GM18909 (cell line): Measurements from ENCODE around the gene TMEM147.

ENCODE experiments used
- ATAC-seq: cut with Tn5 transposase; IDR thresholded peaks from one replicate; pipeline ENCODE4 v1.9.1; 2021; ENCODE audit warnings: mild to moderate bottlenecking; ENCODE audit not compliant: unreplicated experiment, poor library complexity

The TMEM147 gene

DNA sequence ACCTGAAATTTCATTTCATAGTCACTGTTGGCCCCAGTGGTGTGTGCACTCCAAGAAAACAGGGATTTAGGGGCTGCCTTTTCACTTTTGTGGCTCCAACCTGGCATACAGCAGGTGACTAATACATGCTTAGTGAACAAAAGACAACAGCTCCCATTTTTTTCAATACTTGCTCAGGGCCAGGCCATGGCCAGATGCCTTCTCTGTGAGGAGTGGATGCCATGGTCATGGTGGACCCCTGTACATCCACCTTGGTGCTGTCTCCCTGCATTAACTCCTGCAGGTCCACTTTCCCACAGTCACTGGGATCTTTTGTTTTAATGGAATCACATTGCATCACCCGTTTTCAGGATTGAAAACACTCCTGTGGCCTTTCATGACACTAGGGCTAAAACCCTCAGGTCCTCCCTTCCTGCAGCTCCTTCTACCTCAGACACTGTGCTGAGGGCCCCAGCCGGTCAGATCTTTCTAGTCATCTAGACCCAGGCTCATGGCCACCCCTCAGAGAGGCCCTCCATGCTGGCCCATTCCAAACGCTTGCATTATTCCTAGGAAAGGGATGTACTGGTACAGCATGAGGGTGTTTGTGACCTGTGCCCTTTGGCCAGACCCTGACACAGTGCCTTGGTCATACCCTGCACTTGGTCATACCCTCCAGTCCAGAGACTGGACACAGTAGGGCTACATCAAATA lies 1.2 kb upstream of the TMEM147 start:
- no peak for ATAC-seq

DNA sequence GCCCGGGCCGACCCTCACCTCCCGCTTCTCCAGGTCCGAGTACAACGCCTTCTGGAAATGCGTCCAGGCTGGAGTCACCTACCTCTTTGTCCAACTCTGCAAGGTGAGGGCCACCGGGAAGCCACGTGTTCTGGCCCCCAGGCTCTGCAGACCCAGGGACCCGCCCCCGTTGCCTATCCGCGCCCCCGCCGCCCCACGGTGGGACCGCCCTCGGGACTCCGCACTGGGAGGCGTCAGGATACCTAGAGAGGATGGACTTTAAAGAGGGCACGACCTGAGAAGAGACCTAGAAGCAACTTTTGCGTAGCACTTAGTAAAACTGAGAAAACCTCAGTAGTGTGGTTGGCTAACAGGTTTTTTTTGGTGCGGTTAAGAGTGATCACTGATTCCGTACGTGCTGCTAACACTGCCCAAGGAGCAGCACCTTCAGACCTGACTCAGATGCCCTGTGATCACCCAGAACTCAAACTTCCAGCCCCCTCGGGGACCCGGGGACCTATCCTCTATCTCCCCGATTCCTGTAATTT lies 492 bp downstream of the TMEM147 start:
- ATAC-seq: peak; percentile 43

DNA sequence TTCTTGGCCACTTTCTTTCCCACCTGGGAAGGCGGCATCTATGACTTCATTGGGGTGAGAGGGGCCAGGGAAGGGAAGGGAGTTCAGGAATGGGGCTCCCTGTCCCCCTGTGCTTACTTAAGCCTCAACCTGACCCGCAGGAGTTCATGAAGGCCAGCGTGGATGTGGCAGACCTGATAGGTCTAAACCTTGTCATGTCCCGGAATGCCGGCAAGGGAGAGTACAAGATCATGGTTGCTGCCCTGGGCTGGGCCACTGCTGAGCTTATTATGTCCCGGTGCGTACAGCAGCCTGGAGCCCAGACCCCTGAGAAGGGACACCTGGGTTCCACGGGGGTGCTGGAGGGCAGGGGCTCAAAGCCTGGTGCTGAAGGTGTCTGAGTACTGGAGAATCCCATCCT lies 1.1 kb downstream of the TMEM147 start:
- ATAC-seq: no peak

DNA sequence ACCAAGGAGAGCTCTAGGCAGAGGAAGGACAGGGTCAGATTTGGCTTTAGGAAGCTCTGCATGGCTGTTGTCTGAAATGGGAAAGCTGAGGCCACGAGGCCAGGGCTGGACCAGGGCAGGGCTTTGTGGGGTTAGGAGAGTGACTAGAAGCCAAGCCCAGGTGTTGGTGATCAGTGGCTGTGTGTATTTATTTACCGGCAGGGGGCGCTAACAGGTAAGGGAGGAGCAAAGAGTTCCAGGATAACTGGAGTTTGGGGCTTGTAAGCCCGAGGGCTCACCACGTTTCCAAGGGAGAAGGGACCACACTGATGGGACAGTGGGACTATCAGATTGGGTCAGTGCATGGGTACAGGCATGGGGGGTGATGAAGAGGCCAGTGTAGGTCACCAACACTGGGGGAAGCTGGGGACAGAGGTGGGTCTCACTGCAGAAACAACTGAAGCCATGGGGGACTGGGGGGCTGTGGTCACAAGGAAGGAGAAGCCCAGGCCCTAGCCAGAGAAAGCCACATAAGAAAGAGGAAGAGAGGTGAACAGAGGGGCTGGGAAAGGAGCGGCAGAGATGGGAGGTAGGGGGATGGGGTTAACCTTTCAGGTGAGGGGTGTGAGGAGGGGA lies 3.9 kb downstream of the TMEM147 start:
- ATAC-seq: no peak

DNA sequence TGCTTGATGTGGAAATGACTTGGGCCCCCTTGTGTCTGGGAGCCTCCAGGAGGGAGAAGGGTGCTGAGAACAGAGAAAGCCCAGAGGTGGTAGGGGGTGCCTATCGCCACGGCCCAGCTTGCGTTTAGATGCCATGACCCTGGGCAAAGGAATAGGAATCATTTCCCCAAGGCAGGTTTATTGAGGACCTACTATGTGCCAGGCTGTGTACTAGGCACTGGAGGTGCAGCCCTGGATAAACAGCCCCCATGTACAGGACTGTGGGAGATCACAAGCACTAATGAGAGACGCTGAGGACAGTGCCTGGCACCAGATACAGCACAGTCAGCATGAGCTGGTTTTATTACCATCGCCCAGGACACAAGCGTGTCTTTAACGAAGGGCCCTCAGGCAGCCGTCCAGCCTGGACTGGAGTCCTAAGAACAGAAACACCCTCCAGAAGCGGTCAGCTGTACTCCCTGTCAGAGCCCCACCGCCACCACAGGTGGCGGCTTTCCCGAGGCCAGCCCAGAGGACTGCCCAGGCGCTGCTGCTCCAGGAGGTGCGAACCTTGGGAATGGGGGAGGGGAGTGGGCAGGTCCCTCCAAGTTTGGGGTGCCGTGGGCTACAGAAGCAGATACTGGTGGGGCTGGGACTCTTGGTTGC lies 4.6 kb downstream of the TMEM147 start:
- no peak for ATAC-seq

DNA sequence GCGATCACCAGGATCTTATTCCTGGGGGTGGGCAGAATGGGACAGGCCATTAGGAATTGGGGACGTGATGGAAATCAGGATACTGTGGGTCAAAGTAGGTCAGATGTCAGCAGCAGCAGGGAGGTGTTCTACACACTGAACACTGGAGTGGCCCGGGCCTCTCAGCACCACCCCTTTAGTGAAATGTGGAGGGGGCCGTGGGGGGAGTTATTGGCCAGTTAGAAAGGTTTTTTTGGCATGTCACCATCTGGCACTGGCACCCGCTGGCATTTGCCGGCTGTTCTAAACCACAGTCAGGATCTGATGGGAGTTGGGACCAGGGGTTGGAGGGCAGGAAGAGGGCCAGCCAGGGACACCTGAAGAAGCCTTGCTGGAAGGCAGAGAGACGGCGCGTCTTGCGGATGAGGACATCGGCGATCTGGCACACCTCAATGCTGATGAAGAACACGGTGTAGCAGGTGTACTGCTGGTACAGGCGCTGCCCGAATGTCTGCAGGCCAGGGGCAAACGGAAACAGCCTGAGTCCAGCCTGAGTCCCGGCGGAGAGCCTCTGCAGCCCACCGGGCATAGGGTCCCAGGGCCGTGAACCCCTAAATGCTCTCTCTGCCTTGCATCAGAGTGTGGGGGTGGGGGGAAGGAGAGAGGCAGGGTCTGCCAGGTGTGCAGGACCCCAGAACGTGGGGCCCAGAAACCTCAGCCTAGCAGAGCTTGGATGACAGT lies 5.8 kb downstream of the TMEM147 start:
- ATAC-seq: no peak

DNA sequence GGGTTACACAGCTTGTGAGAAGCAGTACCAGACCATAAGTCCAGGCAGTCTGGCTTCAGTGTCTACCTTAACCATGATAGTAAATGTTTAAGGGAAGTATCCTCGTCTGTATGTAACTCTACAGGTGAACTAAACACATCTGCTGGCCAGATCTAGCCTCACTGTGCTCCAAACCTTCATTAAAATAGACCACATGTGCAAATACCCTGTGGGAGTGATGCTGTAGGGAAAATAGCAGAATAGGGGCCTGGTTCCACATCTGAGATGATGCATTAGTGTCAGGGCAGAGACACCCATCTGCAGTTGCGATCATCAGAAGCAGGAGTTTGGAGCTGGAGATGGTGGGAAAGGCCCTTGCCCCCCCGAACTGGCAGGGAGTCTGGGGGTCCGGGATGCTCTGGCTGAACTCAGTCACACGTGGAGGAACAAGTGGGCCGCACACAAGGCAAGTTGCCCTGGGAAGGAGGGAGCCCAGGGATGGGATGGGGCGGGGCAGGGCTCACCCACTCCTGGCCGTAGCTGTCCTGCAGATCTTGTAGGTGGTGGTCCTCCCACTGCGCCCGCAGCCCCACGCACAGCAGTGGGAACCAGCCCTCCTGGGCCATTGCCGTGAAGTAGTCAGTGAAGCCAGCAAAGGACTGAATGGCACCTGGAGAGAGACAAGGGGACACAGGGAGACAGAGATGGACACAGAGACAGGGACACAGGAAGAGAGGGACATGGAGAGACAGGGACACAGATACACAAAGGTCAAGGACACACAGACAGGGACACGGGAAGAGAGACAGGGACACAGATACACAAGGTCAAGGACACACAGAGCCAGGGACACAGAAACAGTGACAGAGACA lies 7.3 kb downstream of the TMEM147 start:
- ATAC-seq: no peak

DNA sequence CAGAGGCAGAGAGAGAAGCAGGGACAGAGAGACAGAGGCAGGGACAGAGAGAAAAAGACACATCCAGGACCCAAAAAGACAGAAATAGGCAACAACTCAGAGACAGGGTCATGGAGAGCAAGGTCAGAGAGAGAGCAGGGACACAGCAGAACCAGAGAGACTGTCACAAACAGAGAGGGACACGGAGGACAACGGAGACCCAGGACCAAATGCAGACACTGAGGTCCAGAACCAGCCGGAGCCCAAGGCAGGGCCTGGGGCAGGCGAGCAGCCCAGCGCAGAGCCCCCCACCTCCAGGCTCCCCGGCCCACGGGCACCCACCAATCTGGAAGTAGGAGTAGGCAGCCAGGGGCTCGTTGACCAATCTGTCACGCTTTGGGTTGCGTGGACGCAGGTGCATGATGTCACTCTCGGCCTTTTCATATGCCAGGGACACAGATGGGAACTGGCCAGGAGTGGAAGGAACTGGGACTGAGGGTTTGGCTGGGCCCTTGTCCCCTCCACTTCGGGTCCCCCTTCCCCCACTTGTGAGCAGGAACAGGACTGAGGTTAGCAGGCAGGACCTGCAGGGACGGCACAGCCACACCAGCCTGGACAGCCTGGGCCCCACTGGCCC lies 8.1 kb downstream of the TMEM147 start:
- no peak for ATAC-seq

DNA sequence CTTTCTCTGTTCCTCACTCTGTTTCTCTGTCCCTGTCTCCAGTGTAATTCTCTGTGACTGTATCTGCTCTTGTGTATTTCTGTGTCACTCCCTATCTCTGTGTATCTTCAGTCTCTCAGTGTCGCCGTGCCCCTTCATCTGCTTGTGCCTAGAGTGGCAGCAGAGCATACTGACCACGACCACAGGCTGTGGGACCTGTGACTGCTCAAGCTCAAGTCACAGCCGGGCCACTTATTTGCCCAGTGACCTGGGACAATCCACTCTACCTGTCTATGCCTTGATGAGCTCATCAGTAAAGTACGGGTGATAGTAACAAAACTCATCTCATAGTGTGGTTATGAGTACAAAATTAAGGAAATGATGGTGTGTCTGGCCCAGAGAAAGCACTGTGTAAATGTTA lies 8.7 kb downstream of the TMEM147 start:
- ATAC-seq: no peak

DNA sequence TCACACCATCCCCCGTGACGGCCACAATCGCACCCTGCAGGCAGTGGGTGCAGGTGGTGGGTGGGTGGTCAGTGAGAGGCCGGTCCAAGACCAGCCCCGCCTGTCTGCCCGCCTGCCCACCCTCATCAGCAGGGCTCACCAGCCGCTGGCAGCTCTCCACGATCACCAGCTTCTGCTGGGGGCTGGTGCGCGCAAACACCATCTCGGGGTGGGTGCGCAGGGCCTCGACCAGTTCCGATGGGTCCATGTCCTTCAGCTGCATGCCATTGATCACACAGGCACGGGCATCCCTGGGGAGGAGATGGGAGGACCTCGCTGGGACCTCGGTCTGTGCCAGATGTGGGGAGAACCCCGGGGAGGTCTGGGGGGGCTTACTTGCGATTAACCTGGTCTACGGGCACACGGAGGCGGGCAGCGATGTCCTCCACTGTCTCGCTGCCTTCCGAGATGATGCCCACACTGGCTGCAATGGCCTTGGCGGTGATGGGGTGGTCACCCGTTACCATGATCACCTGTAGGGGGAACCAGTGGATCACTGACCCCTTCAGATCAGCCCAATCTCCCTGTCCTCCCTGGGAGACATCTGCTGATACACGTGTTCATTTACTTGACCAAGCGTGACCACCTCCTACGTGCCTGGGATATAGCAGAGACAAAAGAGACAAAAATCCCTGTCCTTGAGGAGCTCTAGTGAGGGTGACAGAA lies 10.0 kb downstream of the TMEM147 start:
- no peak for ATAC-seq

DNA sequence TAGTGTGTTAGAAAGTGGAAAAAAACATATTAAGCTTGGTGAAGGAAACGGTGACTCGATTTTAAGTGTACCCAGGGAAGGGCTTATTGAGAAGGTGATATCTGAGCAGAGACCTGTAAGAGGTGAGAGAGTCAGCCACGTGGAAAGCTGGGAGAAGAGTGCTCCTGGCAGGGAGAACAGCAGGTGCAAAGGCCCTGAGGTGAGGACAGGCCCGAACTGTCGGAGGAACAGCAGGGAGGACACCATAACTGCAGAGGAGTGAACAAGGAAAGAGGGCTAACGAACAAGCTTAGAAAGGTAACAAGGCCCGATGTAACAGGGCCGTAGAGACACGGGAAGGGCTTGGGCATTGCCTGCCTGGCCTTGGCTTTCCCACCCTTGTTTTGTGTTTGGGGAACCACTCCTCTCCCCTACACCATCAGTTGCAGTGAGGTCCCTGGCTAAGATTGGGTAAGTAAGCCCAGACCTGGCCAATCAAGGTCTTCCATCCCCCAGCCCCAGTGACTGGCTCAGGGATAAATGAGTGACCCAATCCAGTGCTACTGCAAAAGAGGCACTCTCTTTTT lies 10.7 kb downstream of the TMEM147 start:
- ATAC-seq: no peak

DNA sequence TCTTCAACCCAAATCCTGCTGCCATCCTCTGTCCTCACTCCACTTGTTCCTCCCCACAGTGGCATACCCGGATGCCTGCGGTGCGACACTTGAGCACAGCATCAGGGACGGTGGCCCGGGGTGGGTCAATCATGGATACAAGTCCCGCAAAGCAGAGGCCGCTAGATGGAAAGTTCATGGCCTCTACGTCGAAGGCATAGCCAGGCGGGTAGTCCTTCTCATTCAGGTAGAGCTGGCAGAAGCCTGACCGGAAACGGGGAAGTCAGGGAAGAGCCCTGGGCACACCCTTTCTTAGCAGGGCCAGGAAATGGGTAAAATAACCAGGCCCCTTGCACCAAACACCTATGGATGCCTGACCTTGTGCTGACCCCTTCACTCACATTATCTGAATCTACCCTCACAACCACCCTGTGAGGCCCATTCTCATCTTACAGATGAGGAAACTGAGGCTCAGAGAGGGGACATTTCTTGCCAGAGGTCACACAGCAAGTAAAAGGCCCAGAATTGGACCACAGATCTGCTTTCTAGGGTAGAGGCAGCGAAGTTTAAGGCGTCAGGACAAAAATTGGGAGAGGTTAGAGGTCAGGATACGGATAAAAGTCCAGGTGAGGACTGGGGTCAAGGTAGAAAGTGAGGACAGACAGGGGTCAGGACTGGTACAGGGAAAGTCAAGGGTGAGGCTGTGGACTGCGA lies 11.6 kb downstream of the TMEM147 start:
- ATAC-seq: no peak

DNA sequence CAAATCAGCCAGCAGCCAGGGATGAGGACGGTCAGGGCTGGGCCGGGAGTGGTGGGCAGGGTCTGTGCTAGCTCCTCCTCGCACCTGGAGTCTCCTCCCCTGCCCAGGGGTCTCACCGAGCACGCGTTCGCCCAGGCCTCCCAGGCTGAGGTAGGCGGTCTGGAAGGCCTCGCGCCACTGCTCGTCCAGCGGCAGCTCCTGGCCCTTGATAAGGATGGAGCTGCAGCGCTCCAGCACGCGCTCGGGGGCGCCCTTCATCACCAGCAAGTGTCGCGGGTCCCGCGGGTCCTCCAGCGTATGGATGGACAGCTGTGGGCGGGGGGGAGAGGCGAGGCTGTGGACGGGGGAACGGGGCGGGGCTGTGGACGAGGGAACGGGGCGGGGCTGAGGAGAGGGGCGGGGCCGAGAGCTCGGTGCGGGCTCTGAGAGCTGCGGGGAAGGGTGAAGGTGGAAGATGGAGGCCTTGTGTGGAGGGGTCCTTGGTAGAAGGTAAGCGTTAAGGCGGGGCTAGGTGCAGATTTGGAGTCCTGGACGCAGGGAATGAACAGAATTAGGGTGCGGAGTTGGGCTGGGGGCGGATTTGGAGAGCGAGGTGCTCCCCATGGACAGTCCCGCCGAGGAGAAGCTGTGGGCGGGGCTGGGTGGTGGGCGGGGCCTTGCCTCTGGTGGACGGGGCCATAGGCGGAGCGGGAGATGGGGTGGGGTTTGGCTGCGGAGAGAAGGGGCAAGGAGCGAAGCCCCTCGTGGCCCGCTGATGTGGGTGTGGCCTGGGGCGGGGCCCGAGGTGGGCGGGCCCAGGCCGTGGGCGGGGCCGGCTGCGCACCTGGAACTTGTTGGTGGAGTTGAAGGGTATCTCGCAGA lies 12.3 kb downstream of the TMEM147 start:
- ATAC-seq: no peak

DNA sequence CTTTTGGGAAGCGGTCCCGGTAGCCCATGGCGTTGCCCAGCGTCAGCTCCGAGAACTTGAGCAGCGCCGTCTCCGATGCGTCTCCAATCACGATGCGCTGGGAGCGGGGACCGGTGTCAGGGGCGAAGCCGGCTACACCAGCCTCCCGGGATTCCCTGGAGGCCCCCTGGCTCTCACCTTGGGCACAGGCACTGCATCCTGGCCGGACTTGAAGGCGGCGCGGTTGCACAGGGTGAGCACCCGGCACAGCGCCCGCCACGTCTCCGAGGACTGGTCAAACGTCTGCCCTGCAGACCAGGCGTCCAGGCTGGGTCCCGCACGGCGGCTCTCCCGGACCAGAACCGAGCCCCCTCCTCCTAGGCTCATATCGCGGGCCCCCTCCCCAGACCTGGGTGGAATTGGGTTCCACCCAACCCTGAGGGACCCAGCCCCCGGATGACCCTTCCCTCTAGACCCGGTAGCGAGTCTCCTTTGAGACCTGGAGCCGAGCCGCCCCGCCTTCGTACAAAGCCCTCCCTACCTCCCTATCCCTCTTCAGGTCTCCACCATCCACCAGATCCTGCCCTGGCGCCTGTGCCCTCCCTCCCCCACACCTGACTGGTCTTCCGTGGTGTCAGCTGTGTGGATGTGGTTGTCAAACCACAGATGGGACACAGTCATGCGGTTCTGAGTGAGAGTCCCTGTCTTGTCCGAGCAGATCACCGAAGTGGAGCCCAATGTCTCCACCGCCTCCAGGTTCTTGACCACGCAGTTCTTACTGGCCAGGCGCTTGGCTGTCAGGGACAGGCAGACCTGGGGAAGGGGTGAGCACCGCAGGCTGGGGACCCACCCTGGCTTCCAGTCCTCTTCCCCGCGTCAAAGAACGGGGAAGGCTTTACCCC lies 13.2 kb downstream of the TMEM147 start:
- no peak for ATAC-seq

DNA sequence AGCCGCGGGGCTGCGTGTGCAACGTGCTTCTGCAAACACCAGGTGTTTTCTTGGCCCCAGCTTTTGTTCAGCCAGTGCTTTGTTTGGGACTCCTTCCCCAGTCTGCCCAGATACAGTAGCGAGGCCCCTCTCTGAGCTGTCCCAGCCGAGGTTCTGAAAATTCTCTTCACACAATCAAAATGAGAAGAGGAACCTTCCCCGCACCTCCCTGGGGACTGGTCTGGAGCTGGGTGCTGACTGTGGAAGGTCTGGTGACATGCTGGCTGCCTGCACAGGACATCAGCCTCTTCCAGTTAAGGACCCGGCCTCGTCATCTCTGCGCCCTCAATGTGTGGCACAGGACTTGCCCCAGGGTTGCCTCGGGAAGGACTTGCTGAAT lies 13.8 kb downstream of the TMEM147 start:
- peak; percentile 51 for ATAC-seq

DNA sequence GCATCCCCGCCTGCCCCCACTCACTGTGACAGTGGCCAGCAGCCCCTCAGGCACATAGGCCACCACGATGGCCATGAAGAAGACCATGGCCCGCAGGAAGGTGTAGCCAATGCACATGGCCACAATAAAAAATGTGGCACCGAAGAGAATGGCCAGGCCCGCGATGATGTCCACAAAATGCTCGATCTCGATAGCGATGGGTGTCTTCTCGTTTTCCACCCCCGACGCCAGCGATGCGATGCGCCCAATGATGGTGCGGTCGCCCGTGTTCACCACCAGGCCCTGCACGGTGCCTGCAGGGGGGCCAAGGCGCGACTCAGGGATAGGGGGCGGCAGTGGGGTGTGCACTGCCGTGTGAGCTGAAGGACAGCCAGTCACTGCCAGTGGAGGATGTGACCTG lies 14.4 kb downstream of the TMEM147 start:
- ATAC-seq: no peak
